HFF-Myc (cell line): ENCODE measurements around the gene PRSS48.
"Not testable (repeated sequence)": the region's sequence is repeated elsewhere in the genome, so short reads cannot be mapped to it uniquely, and the experiment has no call there.

Experiments
- DNase-seq: peaks from one replicate; pipeline ENCODE4 v3.0.0-alpha.2; 2011; ENCODE audit warnings: low read depth; ENCODE audit errors: extremely low read depth
- H3K4me3 ChIP-seq: replicated peaks from 2 replicates; pipeline ENCODE4 v1.5.1; 2011; ENCODE audit warnings: low read depth, mild to moderate bottlenecking, control low read depth, low read length
- TF ChIP-seq, protein P1 (sequence below): IDR thresholded peaks from 2 replicates; pipeline ENCODE4 v1.5.1; 2012; ENCODE audit warnings: mild to moderate bottlenecking, low read depth, low read length, control low read depth; ENCODE audit errors: missing control alignments

PRSS48 gene, protein sequence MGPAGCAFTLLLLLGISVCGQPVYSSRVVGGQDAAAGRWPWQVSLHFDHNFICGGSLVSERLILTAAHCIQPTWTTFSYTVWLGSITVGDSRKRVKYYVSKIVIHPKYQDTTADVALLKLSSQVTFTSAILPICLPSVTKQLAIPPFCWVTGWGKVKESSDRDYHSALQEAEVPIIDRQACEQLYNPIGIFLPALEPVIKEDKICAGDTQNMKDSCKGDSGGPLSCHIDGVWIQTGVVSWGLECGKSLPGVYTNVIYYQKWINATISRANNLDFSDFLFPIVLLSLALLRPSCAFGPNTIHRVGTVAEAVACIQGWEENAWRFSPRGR

GRCh38 chr4:151276787-151277562 is at the start of gene PRSS48:
Gene PRSS48, plus strand, starts transcription at chr4:151277161. Its CDS starts 12 bp downstream, at chr4:151277173.
- no peak for DNase-seq
- TF ChIP-seq, protein P1, sequence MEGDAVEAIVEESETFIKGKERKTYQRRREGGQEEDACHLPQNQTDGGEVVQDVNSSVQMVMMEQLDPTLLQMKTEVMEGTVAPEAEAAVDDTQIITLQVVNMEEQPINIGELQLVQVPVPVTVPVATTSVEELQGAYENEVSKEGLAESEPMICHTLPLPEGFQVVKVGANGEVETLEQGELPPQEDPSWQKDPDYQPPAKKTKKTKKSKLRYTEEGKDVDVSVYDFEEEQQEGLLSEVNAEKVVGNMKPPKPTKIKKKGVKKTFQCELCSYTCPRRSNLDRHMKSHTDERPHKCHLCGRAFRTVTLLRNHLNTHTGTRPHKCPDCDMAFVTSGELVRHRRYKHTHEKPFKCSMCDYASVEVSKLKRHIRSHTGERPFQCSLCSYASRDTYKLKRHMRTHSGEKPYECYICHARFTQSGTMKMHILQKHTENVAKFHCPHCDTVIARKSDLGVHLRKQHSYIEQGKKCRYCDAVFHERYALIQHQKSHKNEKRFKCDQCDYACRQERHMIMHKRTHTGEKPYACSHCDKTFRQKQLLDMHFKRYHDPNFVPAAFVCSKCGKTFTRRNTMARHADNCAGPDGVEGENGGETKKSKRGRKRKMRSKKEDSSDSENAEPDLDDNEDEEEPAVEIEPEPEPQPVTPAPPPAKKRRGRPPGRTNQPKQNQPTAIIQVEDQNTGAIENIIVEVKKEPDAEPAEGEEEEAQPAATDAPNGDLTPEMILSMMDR = peak; percentile 93
- no peak within 1 kb of the TSS for H3K4me3 ChIP-seq

DNA sequence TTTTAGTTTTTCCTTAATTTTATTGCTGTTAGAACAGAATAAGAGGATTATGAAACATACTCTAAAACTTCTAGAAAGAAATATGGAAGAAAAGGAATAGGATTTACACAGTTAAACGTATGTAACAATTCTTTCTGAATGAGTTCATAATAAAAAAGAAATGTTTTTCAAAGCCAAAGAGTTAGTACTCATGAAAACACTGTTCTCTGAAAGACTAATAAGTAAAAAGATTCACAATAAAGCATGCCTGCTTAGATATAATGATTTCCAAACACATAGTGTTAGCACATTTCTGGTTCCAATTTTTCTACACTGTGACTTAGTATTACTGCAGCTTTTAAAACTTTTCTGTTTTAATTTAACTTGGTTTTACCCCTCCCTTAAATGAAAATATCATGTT is 49.8 kb upstream of the PRSS48 start:
- H3K4me3 ChIP-seq = peak overlapping the region; percentile 51
- DNase-seq = no peak
- TF ChIP-seq, protein P1 = no peak

DNA sequence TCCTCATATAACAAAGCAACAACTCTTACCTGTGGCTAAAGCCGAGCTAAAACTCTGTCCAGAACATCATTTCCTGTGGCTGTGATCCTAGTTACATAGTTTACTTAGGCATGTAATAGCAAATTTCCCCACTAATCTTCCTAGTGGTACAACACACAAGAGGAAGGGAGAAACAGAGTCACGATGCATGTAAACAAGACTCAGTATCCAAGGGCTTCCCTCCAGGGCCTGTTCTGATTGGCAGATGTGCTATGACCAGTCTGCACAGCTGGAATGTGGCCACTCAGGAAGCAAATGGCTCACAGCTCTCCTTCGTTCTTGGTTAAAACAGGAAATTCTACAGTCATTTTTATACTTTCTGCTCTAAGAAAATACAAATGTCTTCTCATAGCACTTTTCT is 49.2 kb upstream of the PRSS48 start:
- H3K4me3 ChIP-seq = peak overlapping the region; percentile 51
- TF ChIP-seq, protein P1 = no peak
- DNase-seq = peak; percentile 82

DNA sequence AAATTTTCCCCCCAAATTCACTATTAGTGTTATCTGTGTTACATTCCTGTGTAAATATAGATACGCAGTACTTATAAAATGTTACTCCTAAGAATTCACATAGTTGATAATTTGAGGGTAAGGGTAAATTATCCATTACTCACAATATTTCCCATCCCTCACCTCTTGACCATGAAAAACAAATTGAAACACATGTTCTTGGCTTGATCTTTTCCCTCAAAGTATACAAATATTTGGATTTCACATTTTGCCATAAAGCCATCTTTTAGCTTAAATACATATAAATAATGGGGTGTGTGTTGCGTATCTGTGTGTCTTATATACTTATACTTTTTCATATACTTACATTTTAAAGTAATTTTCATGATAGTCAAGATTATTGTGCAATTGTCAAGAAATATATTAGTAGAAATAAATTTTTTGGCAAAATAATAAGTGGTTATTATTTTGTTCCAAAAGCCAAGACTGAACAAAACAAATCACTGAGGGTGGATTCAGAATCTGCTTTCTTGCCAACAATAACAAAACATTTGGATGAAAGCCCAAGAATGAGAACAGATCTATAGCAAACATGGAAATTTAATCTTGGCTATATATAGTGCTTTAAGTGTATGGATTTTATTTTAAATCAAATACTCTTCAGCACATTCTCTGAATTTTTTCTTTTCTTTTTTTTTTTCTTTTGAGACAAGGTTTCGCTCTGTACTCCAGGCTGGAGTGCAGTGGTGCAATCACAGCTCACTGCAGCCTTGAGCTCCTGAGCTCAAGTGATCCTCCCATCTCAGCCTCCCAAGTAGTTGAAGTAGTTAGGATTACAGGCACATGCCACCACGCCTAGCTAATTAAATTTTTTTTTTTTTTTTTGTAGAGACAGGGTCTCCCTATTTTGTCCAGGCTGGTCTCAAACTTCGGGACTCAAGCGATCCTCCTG is 48.5 kb upstream of the PRSS48 start:
- peak; percentile 27 for DNase-seq
- TF ChIP-seq, protein P1 = no peak
- H3K4me3 ChIP-seq = peak overlapping the region; percentile 51; the same call in 1 of the 2 replicates

DNA sequence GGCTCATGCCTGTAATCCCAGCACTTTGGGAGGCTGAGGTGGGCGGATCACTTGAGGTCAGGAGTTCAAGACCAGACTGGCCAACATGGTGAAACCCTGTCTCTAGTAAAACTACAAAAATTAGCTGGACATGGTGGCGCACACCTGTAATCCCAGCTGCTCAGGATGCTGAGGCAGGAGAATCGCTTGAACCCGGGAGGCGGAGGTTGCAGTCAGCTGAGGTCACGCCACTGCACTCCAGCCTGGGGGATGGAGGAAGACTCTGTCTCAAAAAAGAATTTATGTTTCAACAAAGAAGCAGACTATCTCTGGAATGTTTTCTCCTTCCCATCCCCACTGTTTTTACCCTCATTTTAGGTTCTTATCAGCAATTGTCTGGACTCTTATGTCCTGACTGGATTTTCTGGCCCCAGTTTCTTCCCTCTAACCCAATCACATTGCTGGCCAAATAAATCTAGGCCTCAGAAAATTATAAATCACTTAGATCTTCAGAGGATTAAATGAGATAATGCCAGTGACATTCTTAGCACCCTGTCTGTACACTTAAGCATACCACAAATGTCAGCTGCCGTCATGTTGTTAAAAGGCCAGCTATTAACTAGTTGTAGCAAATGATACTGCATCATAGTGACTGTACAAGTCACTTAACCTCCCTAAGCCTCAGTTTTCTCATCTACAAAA is 44.9 kb upstream of the PRSS48 start:
- TF ChIP-seq, protein P1 = no peak
- DNase-seq = no peak
- no peak overlapping the region for H3K4me3 ChIP-seq

DNA sequence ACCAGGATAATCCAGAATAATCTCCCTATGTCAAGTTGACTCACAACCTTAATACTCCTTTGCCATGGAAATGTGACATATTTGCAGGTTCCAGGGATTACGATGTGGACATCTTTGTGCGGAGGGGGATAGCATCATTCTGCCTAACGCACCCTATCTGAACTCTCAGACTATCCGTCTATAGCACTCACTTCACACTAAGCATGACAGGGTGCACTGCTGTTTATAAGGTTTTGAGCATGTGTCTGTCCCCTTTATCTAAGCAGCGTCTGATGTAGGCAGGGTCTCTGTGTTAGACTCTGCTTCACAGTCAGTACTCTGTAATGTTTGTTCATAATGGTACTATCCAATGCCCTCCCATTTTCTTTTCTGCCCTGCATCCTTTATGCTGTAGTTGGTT is 43.4 kb upstream of the PRSS48 start:
- TF ChIP-seq, protein P1 = no peak
- no peak for DNase-seq
- H3K4me3 ChIP-seq = no peak overlapping the region

GRCh38 chr4:151235373-151235772 is 41.6 kb upstream of the PRSS48 start:
- H3K4me3 ChIP-seq, DNase-seq: not testable (repeated sequence)
